Mesenchymal stem cell (in vitro differentiated cells and primary cell): ENCODE data around the gene ME3.
A peak's percentile ranks its signal among the peaks of the same experiment; 100 is the strongest.

Experiments
- DNase-seq: peaks from one replicate; pipeline ENCODE4 v3.0.0-alpha.2; 2013
- H2AFZ ChIP-seq: one replicate; pipeline ENCODE4 v1.6.1; 2013; ENCODE audit warnings: low read depth, mild to moderate bottlenecking, control low read depth, inconsistent platforms, low read length, moderate library complexity
- H2AK5ac ChIP-seq: 2 replicates; pipeline ENCODE4 v1.6.1; 2013; ENCODE audit warnings: low read length, moderate library complexity, mild to moderate bottlenecking, inconsistent platforms; ENCODE audit not compliant: severe bottlenecking
- H2BK120ac ChIP-seq: one replicate; pipeline ENCODE4 v1.6.1; 2013; ENCODE audit warnings: low read depth, mild to moderate bottlenecking, inconsistent platforms, low read length, moderate library complexity
- H2BK12ac ChIP-seq, 2 experiments: one replicate each; pipeline ENCODE4 v1.6.1; 2013; ENCODE audit warnings: inconsistent platforms in 2 of 2, low read length in 2 of 2, mild to moderate bottlenecking in 2 of 2, moderate library complexity in 2 of 2, control low read depth in 1 of 2
- H2BK15ac ChIP-seq: one replicate; pipeline ENCODE4 v1.6.1; 2013; ENCODE audit warnings: mild to moderate bottlenecking, low read depth, inconsistent platforms; ENCODE audit not compliant: poor library complexity, severe bottlenecking
- H2BK5ac ChIP-seq: 2 replicates; pipeline ENCODE4 v1.6.1; 2013; ENCODE audit warnings: low read depth, mild to moderate bottlenecking, low read length, control low read depth, inconsistent platforms; ENCODE audit not compliant: poor library complexity, severe bottlenecking
- H3K14ac ChIP-seq, 2 experiments: one replicate each; pipeline ENCODE4 v1.6.1; 2013; ENCODE audit warnings: inconsistent platforms in 2 of 2, low read length in 2 of 2, control low read depth in 1 of 2, mild to moderate bottlenecking in 1 of 2, moderate library complexity in 1 of 2
- H3K18ac ChIP-seq, 2 experiments: one replicate each; pipeline ENCODE4 v1.6.1; 2013; ENCODE audit warnings: inconsistent platforms in 2 of 2, low read length in 2 of 2, control low read depth in 1 of 2, low read depth in 1 of 2, mild to moderate bottlenecking in 1 of 2
- H3K23ac ChIP-seq, 2 experiments: one replicate each; pipeline ENCODE4 v1.6.1; 2013; ENCODE audit warnings: inconsistent platforms in 2 of 2, low read length in 2 of 2, mild to moderate bottlenecking in 2 of 2, moderate library complexity in 2 of 2, control low read depth in 1 of 2
- H3K27ac ChIP-seq: 2 replicates; pipeline ENCODE4 v1.5.1; 2013; ENCODE audit warnings: mild to moderate bottlenecking, moderate library complexity, low read length, control low read depth, inconsistent platforms; ENCODE audit not compliant: poor library complexity, severe bottlenecking
- H3K27me3 ChIP-seq, 2 experiments: 2 replicates each; pipeline versions ENCODE4 v1.6.1 to v1.7.0; 2013; ENCODE audit warnings: low read length in 2 of 2, mild to moderate bottlenecking in 2 of 2, moderate library complexity in 2 of 2, control low read depth in 1 of 2, inconsistent platforms in 1 of 2; ENCODE audit not compliant: control insufficient read depth in 1 of 2, insufficient read depth in 1 of 2
- H3K36me3 ChIP-seq, 2 experiments: 2 replicates each; pipeline versions ENCODE4 v1.6.1 to v1.7.0; 2013; ENCODE audit warnings: low read length in 2 of 2, control low read depth in 1 of 2, inconsistent platforms in 1 of 2, low read depth in 1 of 2, mild to moderate bottlenecking in 1 of 2; ENCODE audit not compliant: insufficient read depth in 2 of 2, control insufficient read depth in 1 of 2
- H3K4ac ChIP-seq, 2 experiments: one replicate each; pipeline ENCODE4 v1.6.1; 2013; ENCODE audit warnings: inconsistent platforms in 2 of 2, low read length in 2 of 2, mild to moderate bottlenecking in 2 of 2, moderate library complexity in 2 of 2, control low read depth in 1 of 2, low read depth in 1 of 2
- H3K4me1 ChIP-seq: 2 replicates; pipeline ENCODE4 v1.6.1; 2013; ENCODE audit warnings: low read depth, low read length, control low read depth; ENCODE audit not compliant: control insufficient read depth, insufficient read depth
- H3K4me2 ChIP-seq: 2 replicates; pipeline ENCODE4 v1.6.1; 2013; ENCODE audit warnings: low read length, mild to moderate bottlenecking, inconsistent platforms; ENCODE audit not compliant: poor library complexity, severe bottlenecking
- H3K4me3 ChIP-seq, 2 experiments: 2 replicates each; pipeline versions ENCODE4 v1.5.1 to v1.7.0; 2013; ENCODE audit warnings: low read length in 2 of 2, mild to moderate bottlenecking in 2 of 2, control low read depth in 1 of 2, low read depth in 1 of 2; ENCODE audit not compliant: insufficient read depth in 1 of 2
- H3K79me1 ChIP-seq: replicated peaks from 2 replicates; pipeline ENCODE4 v1.6.1; 2013; ENCODE audit warnings: mild to moderate bottlenecking, control low read depth, low read length, inconsistent platforms; ENCODE audit not compliant: poor library complexity, severe bottlenecking
- H3K9ac ChIP-seq: 2 replicates; pipeline ENCODE4 v1.7.0; 2013; ENCODE audit warnings: mild to moderate bottlenecking, low read length, moderate library complexity
- H3K9me3 ChIP-seq: 2 replicates; pipeline ENCODE4 v1.7.0; 2013; ENCODE audit warnings: mild to moderate bottlenecking, low read length; ENCODE audit not compliant: control insufficient read depth
- H4K8ac ChIP-seq: one replicate; pipeline ENCODE4 v1.6.1; 2013; ENCODE audit warnings: inconsistent platforms, mild to moderate bottlenecking, low read length, moderate library complexity
- H4K91ac ChIP-seq: one replicate; pipeline ENCODE4 v1.6.1; 2013; ENCODE audit warnings: mild to moderate bottlenecking, low read length, inconsistent platforms
- WGBS: methylation state at CpG from one replicate; pipeline ENCODE4 v1.1.7; 2013; ENCODE audit warnings: mixed read lengths; 5-methylcytosine and 5-hydroxymethylcytosine counted together

ME3 gene

DNA sequence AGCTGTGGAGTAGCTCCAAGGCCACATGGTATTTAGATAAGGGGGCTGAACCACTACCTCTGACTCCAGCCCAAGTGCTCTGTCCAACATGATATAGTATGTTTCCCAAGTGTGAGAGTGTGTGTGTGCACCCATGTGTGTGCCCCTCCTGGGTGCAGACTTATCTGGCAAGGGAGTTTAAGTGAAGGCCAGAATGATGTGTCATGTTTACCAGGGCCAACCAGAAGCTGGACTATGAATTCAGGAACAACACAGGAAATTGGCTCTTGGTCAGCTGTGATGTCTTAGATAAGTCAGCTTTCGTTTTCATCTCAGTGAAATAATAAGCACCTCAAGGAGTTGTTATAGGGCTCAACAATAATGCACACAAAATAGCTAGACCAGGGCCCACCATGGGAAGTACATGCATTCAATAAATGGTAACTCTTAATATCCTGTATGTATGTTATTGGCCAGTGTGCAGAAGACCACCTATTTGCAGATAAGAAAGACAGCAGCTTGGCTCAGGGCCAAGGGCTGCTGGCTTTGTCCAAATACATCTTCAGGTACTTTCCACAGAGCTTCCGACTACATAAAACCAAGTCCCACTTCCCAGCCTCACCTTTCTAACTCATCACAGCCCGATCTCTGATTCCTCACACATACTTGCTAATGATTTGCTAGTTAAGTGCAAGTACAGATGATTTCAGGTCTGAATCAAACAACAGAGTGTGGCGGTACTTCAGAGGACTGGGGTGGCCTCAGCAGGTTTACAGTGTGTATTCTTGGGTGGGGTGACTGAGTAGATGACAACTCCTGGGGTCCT, 120.9 kb downstream of the ME3 start:
- Histone ChIP-seq H3K79me1 (peaks cover 3% of the 10 kb centered on the region), H3K14ac (no peak overlapping the region), H3K4me2 (no peak overlapping the region), H3K4me3 (peak overlapping the region in 1 of 2 experiments; percentile 13), H2BK5ac (no peak overlapping the region), H4K8ac (peak overlapping the region; percentile 33), H2AK5ac (peak overlapping the region; percentile 33), H3K27me3 (no peaks in the 10 kb centered on the region), H3K27ac (peak overlapping the region; percentile 21), H3K18ac (peak overlapping the region; percentile 12 to 71), H3K36me3 (peaks cover 5 to 12% of the 10 kb centered on the region in 2 experiments), H2BK15ac (no peak overlapping the region), H4K91ac (no peak overlapping the region), H3K4me1 (peaks cover 8% of the 10 kb centered on the region), H3K4ac (peak overlapping the region; percentile 24 to 35), H3K9ac (peak overlapping the region; percentile 4), H3K9me3 (no peaks in the 10 kb centered on the region), H2BK120ac (no peak overlapping the region), H2AFZ (no peak overlapping the region), H2BK12ac (peak overlapping the region; percentile 51 to 65), H3K23ac (no peak overlapping the region)
- peak; percentile 89 for DNase-seq
- WGBS: 68% methylated on average over 2 of the region's 4 CpGs

GRCh38 chr11:86550757-86551156, 121.7 kb downstream of the ME3 start:
- H3K79me1 ChIP-seq: peaks cover 3% of the 10 kb centered on the region
- H2BK12ac ChIP-seq: peak overlapping the region; percentile 57 to 61
- DNase-seq: no peak
- H3K36me3 ChIP-seq: peaks cover 5 to 10% of the 10 kb centered on the region in 2 experiments
- WGBS: 96% methylated on average over 2 of the region's 2 CpGs
- H3K18ac ChIP-seq: peak overlapping the region in 1 of 2 experiments; percentile 32
- H2BK120ac ChIP-seq: no peak overlapping the region
- no peak overlapping the region for H3K4ac ChIP-seq
- H3K4me2 ChIP-seq: no peak overlapping the region
- no peak overlapping the region for H3K14ac ChIP-seq
- H2AFZ ChIP-seq: no peak overlapping the region
- H4K91ac ChIP-seq: no peak overlapping the region
- no peak overlapping the region for H2BK5ac ChIP-seq
- H3K9ac ChIP-seq: no peak overlapping the region
- H3K9me3 ChIP-seq: no peaks in the 10 kb centered on the region
- no peak overlapping the region for H3K4me3 ChIP-seq
- no peak overlapping the region for H4K8ac ChIP-seq
- no peak overlapping the region for H3K27ac ChIP-seq
- H3K23ac ChIP-seq: no peak overlapping the region
- H3K27me3 ChIP-seq: no peaks in the 10 kb centered on the region
- H2AK5ac ChIP-seq: peak overlapping the region; percentile 27
- H2BK15ac ChIP-seq: no peak overlapping the region
- H3K4me1 ChIP-seq: peaks cover 8% of the 10 kb centered on the region

- no peak overlapping the region for H2BK120ac ChIP-seq
Measured at GRCh38 chr11:86548271-86548917, 124.0 kb downstream of the ME3 start.

GRCh38 chr11:86547727-86548126, 124.7 kb downstream of the ME3 start:
- no peak overlapping the region for H2BK15ac ChIP-seq
- H2AK5ac ChIP-seq: peak overlapping the region; percentile 49
- no peak overlapping the region for H3K4me2 ChIP-seq
- DNase-seq: no peak
- peaks cover 3% of the 10 kb centered on the region for H3K79me1 ChIP-seq
- no peak overlapping the region for H2AFZ ChIP-seq
- H3K27ac ChIP-seq: no peak overlapping the region
- H4K91ac ChIP-seq: no peak overlapping the region
- WGBS: 97% methylated on average over 2 of the region's 2 CpGs
- H3K4ac ChIP-seq: no peak overlapping the region
- H3K4me1 ChIP-seq: peaks cover 8% of the 10 kb centered on the region
- no peak overlapping the region for H2BK5ac ChIP-seq
- peak overlapping the region in 1 of 2 experiments; percentile 31 for H3K23ac ChIP-seq
- H3K14ac ChIP-seq: no peak overlapping the region
- H3K18ac ChIP-seq: peak overlapping the region in 1 of 2 experiments; percentile 89
- H2BK120ac ChIP-seq: no peak overlapping the region
- H3K27me3 ChIP-seq: no peaks in the 10 kb centered on the region
- H4K8ac ChIP-seq: no peak overlapping the region
- no peak overlapping the region for H3K4me3 ChIP-seq
- peak overlapping the region; percentile 5 for H3K9ac ChIP-seq
- peak overlapping the region in 1 of 2 experiments; percentile 59 for H2BK12ac ChIP-seq
- no peaks in the 10 kb centered on the region for H3K9me3 ChIP-seq
- peaks cover 0 to 6% of the 10 kb centered on the region in 2 experiments for H3K36me3 ChIP-seq

More at GRCh38 chr11:86548271-86548917, 124.0 kb downstream of the ME3 start:
- Histone ChIP-seq H2AK5ac (no peak overlapping the region), H3K79me1 (peaks cover 3% of the 10 kb centered on the region), H3K9me3 (no peaks in the 10 kb centered on the region), H3K27me3 (no peaks in the 10 kb centered on the region), H3K4ac (no peak overlapping the region), H3K36me3 (peaks cover 4 to 10% of the 10 kb centered on the region in 2 experiments), H2AFZ (no peak overlapping the region), H3K4me1 (peaks cover 8% of the 10 kb centered on the region), H2BK15ac (no peak overlapping the region), H3K4me3 (peak overlapping the region in 1 of 2 experiments; percentile 25), H3K23ac (no peak overlapping the region), H3K9ac (peak overlapping the region; percentile 5), H2BK12ac (no peak overlapping the region), H3K27ac (no peak overlapping the region), H3K4me2 (no peak overlapping the region), H2BK5ac (no peak overlapping the region), H4K91ac (peak overlapping the region; percentile 31), H4K8ac (no peak overlapping the region), H3K18ac (no peak overlapping the region), H3K14ac (no peak overlapping the region)
- peak; percentile 28 for DNase-seq
- WGBS: 73% methylated on average over 5 of the region's 6 CpGs
